Cardiac atrium fibroblast (primary cell): ENCODE data around the gene PCBP2. TPM values are rescaled to one million over a fixed set of nuclear protein-coding genes. Genes with fewer than 3 reads are reported as not detected.

Source experiments
- total RNA-seq: library from RNA; depleted of rRNA; stranded (reverse); fragments of >200 nt; gene quantifications from 2 replicates; pipeline ENCODE4 v1.2.3, GENCODE V29; 2015

Gene PCBP2
- 158 and 225 TPM in 2 replicates for total RNA-seq

DNA sequence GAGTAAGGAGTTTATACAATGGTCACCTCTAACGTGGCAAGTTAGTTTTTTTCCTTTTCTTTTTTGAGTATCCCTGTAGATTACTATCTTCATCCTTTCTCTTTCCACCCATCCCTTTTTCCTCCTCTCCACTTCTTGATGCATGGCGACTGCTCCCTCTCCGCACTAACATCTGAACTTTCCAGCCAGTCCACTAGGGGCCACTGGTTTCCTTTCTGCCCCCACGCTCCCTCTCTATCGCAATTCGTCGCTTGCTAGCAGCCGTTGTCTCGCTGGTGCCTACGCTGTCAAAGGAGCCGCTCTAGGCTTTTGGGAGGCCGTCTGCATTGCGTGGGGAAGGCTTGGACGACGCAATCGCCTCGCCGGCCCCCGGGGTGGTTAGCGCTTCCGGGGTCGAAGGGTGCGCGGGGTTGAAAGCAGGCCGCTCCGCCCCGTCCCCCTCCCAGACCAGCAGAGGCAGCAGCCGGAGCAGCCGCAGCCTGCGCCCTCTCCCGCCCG, at the start of gene PCBP2:
TSS of gene PCBP2 (plus strand) at position 442 of the 498 bp plus-strand sequence. CDS start 2,699 bp downstream, outside the sequence.

GRCh38 chr12:53423597-53423996, 28.3 kb upstream of the PCBP2 start, which contains the start of gene AMHR2:
Gene AMHR2, plus strand, starts transcription at chr12:53423855. Its CDS starts 80 bp downstream, at chr12:53423935.

DNA sequence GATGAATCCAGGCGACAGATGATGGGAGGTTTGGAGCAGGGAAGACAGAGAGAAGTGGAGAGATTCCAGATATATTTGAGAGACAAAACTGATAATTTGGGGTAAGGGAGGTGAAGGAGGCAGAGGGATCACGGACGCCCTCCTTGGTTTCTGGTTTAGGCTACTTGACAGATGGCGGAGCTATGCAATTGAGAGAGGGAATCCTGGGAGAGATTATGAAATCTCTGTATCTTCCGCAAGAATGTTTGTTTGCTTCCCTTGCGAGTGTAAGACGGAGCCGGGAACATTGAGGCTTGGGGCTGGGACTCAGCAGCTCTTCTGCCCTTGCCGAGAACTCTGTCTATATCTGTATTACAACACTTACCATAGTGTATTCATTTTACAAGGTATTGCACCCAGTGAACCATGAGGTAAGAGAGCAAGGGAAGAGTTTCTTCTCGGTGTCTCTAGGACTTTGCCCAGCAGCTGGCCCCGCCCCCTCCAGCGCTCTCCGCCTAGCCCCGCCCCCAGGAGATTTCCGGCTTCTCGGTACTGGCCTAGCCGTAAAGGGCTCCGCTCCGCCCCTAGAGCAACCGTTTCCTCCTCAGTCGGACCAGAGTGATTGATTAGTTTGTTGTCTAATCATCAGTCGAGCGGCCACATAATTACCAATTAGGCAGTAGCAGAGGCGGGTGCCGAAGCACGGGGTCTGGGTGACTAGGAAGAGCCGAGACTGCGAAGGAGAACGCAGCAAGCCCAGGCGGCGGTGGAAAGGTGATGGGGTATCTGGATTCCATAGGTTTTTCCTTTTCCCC, 10.7 kb upstream of the PCBP2 start, which contains the start of gene PRR13:
TSS of gene PRR13 (plus strand) at position 695 of the 794 bp plus-strand sequence. CDS start 981 bp downstream, outside the sequence.

GRCh38 chr12:53499266-53500141, 47.6 kb downstream of the PCBP2 start, which contains the start of gene MAP3K12:
Gene MAP3K12, minus strand, starts transcription at chr12:53499458. Its CDS starts 12,067 bp downstream, at chr12:53487391.

GRCh38 chr12:53500776-53501614, 49.1 kb downstream of the PCBP2 start, which contains the start of gene TARBP2:
Gene TARBP2, plus strand, starts transcription at chr12:53501283. Its CDS starts 126 bp downstream, at chr12:53501409.

GRCh38 chr12:53506881-53507602, 55.1 kb downstream of the PCBP2 start, which contains the start of gene NPFF:
Gene NPFF, minus strand, starts transcription at chr12:53507484. Its CDS starts 10 bp downstream, at chr12:53507474.

Other genes with a start within 250 kb of the PCBP2 start
- gene ITGB7, start 244.9 kb upstream of the PCBP2 start, total RNA-seq: 0.18 TPM in 1 of 2 replicates, not detected in the other
- gene RARG, start 219.9 kb upstream of the PCBP2 start, total RNA-seq: 15.6 and 17.7 TPM in 2 replicates
- gene ESPL1, start 183.8 kb upstream of the PCBP2 start, total RNA-seq: 3.2 and 4.7 TPM in 2 replicates
- gene PFDN5, start 156.6 kb upstream of the PCBP2 start, total RNA-seq: 376 and 591 TPM in 2 replicates
- gene MYG1, start 152.4 kb upstream of the PCBP2 start, total RNA-seq: 38.6 and 54.3 TPM in 2 replicates
- gene AAAS, start 130.5 kb upstream of the PCBP2 start, total RNA-seq: 46.2 and 50.2 TPM in 2 replicates
- gene SP7, start 115.7 kb upstream of the PCBP2 start, total RNA-seq: not detected in 2 replicates
- 25.8 and 28.3 TPM in 2 replicates for gene SP1, start 71.9 kb upstream of the PCBP2 start, total RNA-seq
- not detected in 2 replicates for gene AMHR2, start 28.2 kb upstream of the PCBP2 start, total RNA-seq
- gene PRR13, start 10.4 kb upstream of the PCBP2 start, total RNA-seq: 70.8 and 92.7 TPM in 2 replicates
- 25.4 and 26.9 TPM in 2 replicates for gene MAP3K12, start 47.4 kb downstream of the PCBP2 start, total RNA-seq
- gene TARBP2, start 49.2 kb downstream of the PCBP2 start, total RNA-seq: 30.1 and 43.5 TPM in 2 replicates
- not detected in 2 replicates for gene NPFF, start 55.4 kb downstream of the PCBP2 start, total RNA-seq
- gene ATF7, start 174.3 kb downstream of the PCBP2 start, total RNA-seq: 12.6 and 19.9 TPM in 2 replicates
- 293 and 344 TPM in 2 replicates for gene ATP5MC2, start 224.0 kb downstream of the PCBP2 start, total RNA-seq